Measurements from ENCODE around the gene CRIP3.

The CRIP3 gene

GRCh38 chr6:43256670-43257366, 51.8 kb downstream of the CRIP3 start:
- DNase-seq (ENCODE audit: low read depth in 2 of 2) = no peak

Data from stimulated activated CD8-positive, alpha-beta memory T cell treated with anti-CD3 and anti-CD28 coated beads, Interleukin-15, amount 100 ng/mL, for 48 hours (primary cell).